ENCODE results near the gene FAM13A. TPM values are rescaled to one million over a fixed set of nuclear protein-coding genes. Genes with fewer than 3 reads are reported as not detected.
"Not testable (repeated sequence)": the region's sequence is repeated elsewhere in the genome, so short reads cannot be mapped to it uniquely, and the experiment has no call there.

Gene FAM13A
- total and polyA plus RNA-seq, 10 donors, result 2.7 to 24.9 (median 18.3) TPM

DNA sequence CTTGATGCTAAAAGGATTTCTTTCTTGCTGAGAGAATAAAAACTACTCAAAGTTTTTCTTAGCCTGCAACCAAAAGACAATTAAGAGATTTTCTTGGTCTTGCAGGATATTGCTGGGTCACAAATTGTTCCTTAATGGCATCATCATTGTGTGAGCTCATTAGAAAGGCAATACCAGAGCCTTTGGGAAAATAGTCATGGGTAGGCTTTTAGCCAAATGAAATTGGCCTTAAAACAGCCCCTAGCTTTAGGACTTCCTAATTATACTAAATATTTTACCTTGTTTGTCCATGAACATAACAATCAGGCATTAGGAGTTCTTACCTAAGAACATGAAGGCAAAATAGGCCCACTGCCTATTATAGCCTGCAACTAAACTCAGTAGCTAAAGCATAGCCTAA lies 10.4 kb upstream of the FAM13A start:
- H3K27me3 ChIP-seq (replicated peaks in 1 of 7), result no peaks in the 10 kb centered on the region
- H3K36me3 ChIP-seq, result no peaks in the 10 kb centered on the region
- intact Hi-C loops (cut with DNase I; ENCODE audit: low total_unique reads), result no loop called here
- no peak overlapping the region for H3K4me3 ChIP-seq
- TF ChIP-seq, protein P1, sequence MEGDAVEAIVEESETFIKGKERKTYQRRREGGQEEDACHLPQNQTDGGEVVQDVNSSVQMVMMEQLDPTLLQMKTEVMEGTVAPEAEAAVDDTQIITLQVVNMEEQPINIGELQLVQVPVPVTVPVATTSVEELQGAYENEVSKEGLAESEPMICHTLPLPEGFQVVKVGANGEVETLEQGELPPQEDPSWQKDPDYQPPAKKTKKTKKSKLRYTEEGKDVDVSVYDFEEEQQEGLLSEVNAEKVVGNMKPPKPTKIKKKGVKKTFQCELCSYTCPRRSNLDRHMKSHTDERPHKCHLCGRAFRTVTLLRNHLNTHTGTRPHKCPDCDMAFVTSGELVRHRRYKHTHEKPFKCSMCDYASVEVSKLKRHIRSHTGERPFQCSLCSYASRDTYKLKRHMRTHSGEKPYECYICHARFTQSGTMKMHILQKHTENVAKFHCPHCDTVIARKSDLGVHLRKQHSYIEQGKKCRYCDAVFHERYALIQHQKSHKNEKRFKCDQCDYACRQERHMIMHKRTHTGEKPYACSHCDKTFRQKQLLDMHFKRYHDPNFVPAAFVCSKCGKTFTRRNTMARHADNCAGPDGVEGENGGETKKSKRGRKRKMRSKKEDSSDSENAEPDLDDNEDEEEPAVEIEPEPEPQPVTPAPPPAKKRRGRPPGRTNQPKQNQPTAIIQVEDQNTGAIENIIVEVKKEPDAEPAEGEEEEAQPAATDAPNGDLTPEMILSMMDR (IDR thresholded peaks at IDR 0.05 in 8 of 11, conservative IDR thresholded peaks at IDR 0.05 in 3 of 11), result no peak
- no peak for TF ChIP-seq POLR2AphosphoS5 (IDR thresholded peaks at IDR 0.05)
- DNase-seq, result no peak
- H3K27ac ChIP-seq, result no peak overlapping the region
- H3K4me1 ChIP-seq, result no peaks in the 10 kb centered on the region
- no peaks in the 10 kb centered on the region for H3K9me3 ChIP-seq

DNA sequence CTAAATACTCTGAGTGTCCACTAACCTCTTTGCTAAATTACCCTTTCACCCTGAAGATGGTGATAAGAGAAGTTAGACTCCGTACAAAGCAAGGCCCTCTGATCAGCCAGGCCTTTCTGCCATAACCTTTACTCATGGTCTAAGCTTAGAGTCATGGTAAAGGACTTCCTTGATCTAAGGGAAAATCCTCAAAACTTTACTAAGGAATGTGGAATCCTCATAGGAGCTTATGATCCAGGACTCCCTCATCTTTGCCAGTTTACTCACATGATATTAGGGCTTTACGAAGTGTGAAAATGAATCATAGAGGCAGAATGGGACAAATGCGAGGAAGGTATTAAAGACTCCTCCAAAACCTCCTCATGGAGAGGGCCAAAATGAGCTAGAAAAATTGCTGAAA lies 7.9 kb upstream of the FAM13A start:
- H3K27ac ChIP-seq, result no peak overlapping the region
- TF ChIP-seq POLR2A (IDR thresholded peaks at IDR 0.05) (no peak), POLR2AphosphoS5 (IDR thresholded peaks at IDR 0.05) (no peak)
- TF ChIP-seq, protein P1 (IDR thresholded peaks at IDR 0.05 in 8 of 11, conservative IDR thresholded peaks at IDR 0.05 in 3 of 11), result no peak
- no peak for DNase-seq
- H3K4me3 ChIP-seq, result no peak overlapping the region
- intact Hi-C loops (cut with DNase I; ENCODE audit: low total_unique reads), result no loop called here
- peaks cover 0 to 4% (median 0%) of the 10 kb centered on the region in 8 donors for H3K9me3 ChIP-seq
- H3K4me1 ChIP-seq, result no peaks in the 10 kb centered on the region
- 61 to 96% (median 94%) methylated on average over 3 of the region's 3 CpGs for WGBS, 5 donors
- H3K36me3 ChIP-seq, result no peaks in the 10 kb centered on the region
- H3K27me3 ChIP-seq (replicated peaks in 1 of 7), result no peaks in the 10 kb centered on the region

DNA sequence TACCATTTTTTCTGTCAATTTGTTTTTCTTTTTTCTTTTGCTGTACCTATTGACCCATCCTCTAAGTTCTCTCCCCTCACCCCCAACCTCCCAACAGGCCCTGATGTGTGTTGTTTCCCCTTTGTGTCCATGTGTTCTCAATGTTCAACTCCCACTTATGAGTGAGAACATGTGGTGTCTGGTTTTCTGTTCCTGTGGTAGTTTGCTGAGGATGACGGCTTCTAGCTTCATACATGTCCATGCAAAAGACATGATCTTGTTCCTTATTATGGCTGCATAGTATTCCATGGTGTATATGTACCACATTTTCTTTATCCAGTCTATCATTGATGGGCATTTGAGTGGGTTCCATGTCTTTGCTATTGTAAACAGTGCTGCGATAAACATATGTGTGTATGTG lies 859 bp upstream of the FAM13A start:
- H3K4me3 ChIP-seq; intact Hi-C loops (cut with DNase I; ENCODE audit: low total_unique reads): not testable (repeated sequence)

DNA sequence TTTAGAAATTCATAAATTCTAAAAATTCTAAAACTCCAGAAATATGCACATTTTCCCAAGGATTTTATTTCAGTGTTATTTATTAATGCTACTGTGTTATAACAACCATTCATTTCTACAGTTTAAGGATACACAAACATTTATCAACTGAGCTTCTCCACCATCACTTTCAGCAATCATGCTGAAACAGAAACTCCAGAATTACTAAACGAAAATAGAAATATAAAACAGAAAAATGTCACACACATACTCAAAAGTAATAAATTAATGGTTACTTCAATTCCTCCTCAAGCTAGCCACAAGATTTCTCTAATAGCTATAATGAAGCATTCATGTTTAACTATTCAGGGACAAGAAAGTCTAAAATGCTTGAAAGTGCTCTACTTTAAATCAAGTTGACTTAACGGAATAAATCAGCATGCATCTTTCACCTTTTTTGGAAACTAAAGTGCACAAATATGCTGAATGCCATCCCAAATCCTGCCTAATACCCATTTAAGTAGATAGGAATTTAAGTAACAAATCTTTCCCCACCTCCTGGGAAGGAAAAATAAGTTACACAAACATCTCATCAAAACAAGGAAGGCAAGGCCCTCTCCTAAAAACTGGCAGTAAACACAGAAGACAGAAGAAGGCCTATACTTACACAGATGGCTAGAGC lies 563 bp downstream of the FAM13A start:
- WGBS, 5 donors, result 14 to 32% (median 21%) methylated on average over 2 of the region's 2 CpGs
- intact Hi-C loops (cut with DNase I; ENCODE audit: low total_unique reads), result no loop called here

More for the DNA sequence above, 859 bp upstream of the FAM13A start:
- H3K9me3 ChIP-seq; H3K27me3 ChIP-seq (replicated peaks in 1 of 7); H3K36me3 ChIP-seq; DNase-seq: not testable (repeated sequence)
- peaks cover 0 to 30% (median 11%) of the 10 kb centered on the region in 6 donors for H3K4me1 ChIP-seq
- WGBS, 5 donors, result 48 to 90% (median 67%) methylated on average over 2 of the region's 2 CpGs
- H3K27ac ChIP-seq, result peak overlapping the region in 1 of 8 donors; percentile 68

More for the DNA sequence above, 563 bp downstream of the FAM13A start:
- peak overlapping the region; percentile 9 to 68 (median 48) for H3K27ac ChIP-seq
- no peak for DNase-seq
- no peaks in the 10 kb centered on the region for H3K27me3 ChIP-seq (replicated peaks in 1 of 7)
- peaks cover 0 to 6% (median 0%) of the 10 kb centered on the region in 8 donors for H3K9me3 ChIP-seq
- TF ChIP-seq POLR2A (IDR thresholded peaks at IDR 0.05) (no peak), POLR2AphosphoS5 (IDR thresholded peaks at IDR 0.05) (no peak)
- TF ChIP-seq, protein P1 (IDR thresholded peaks at IDR 0.05 in 8 of 11, conservative IDR thresholded peaks at IDR 0.05 in 3 of 11), result no peak
- H3K4me3 ChIP-seq, result peak overlapping the region; percentile 20 to 59 (median 31)
- peaks cover 0 to 30% (median 11%) of the 10 kb centered on the region in 6 donors for H3K4me1 ChIP-seq
- no peaks in the 10 kb centered on the region for H3K36me3 ChIP-seq
